ENCODE data around the gene ZEB1. TPM values are rescaled to one million over a fixed set of nuclear protein-coding genes. Genes with fewer than 3 reads are reported as not detected.

ZEB1 gene
- total and polyA plus RNA-seq, 10 of the 15 experiments (the other 5 are each of a cell fraction or from before 2014, with no cell fraction given), result 10.4 to 35.6 (median 24.5) TPM

DNA sequence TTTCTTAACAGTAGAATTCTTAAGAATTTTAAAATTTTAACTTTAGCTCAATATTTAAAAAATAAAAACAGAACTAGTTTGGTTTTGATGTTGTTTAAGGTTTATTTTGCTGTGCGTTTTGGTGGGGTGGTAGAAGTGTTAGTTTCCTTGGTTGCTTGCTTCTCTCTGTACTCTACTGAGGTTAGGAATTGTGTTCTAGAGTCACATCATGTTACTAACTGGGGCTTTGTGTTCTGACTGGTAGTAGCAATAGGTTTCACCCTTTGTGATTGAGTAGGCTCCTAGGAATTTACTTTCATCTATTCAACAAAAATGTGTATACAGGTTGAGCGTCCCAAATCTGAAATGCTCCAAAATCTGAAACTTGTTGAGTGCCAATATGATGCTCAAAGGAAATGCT, 99.5 kb downstream of the ZEB1 start (continued):
- TF ChIP-seq POLR2A (IDR thresholded peaks at IDR 0.05; ENCODE audit: low read depth, low read length) (no peak), PRDM15 (CRISPR knock-in tag; IDR thresholded peaks at IDR 0.05) (no peak)

DNA sequence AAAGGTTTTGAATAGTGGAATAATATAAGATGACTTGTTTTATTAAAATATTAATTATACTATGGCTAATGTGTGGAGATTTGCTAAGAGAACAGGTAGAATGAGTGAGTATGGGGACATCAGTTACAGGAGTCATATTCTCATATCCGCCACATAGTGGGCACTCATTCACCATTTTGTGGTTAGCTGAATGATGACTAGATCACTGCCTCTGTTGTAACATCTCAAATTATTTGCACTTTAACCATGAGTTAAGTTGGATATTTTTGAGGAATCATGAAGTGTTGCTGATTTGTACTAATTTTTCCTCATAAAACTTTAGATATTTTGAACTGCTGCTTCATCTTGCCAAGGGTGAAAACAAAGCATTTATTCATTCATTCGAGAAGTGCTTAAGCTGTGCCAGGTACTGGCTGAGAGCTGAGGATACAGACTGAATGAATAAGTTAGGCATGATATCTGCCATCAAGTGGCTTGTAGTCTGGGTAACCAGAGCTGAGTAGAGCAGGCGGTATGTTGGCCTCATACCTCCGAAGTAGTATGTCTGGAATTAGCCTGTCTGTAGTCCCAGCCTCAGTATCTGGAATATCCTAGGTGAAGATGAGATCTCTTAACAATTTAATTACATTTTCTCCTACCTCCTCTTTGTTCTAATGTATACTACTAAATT, 100.5 kb downstream of the ZEB1 start:
- no peak for ATAC-seq
- H4K20me1 ChIP-seq (ENCODE audit: control insufficient read depth, insufficient read depth), result no peaks in the 10 kb centered on the region
- FAIRE-seq, result no peak
- H3K4me3 ChIP-seq, result no peak overlapping the region
- in situ Hi-C loops (cut with MboI) (no loop called here), intact Hi-C loops (cut with micrococcal nuclease; ENCODE audit: unreplicated experiment) (no loop called here)
- 86% methylated on average over 4 of the region's 4 CpGs for WGBS (ENCODE audit: insufficient coverage, insufficient replicate concordance, low lambda C conversion rate, missing lambda C conversion rate)
- no TSS peak for BruUV-seq (replicated peaks)
- RAD21 ChIA-PET (ENCODE audit: unreplicated experiment), result no interaction called here
- DNase-seq (ENCODE audit: low read depth, low spot score), result no peak
- no peak overlapping the region for H3K27ac ChIP-seq (ENCODE audit: control insufficient read depth, insufficient read depth)
- CTCF ChIA-PET, result no interaction called here
- no peak overlapping the region for H2AFZ ChIP-seq (ENCODE audit: control insufficient read depth, low read depth, low read length)
- no peak overlapping the region for H3K9ac ChIP-seq (ENCODE audit: control insufficient read depth, insufficient read depth, low read length)
- SMC1A ChIA-PET (ENCODE audit: uncharacterized antibody, unreplicated experiment), result interaction anchor here (1.0 to 1.6 kb wide), 2 partner anchors 25 to 62 kb away, joined by 3 to 4 read pairs; no protein-coding TSS in a partner anchor
- POLR2A ChIA-PET, result interaction anchor here (1.3 kb wide), 1 partner anchor 9 kb away, joined by 5 read pairs; no protein-coding TSS in a partner anchor
- H3K4me2 ChIP-seq (ENCODE audit: control insufficient read depth, insufficient read depth), result no peak overlapping the region
- H3K27me3 ChIP-seq (replicated peaks in 1 of 2; ENCODE audit: control insufficient read depth in 2 of 2, insufficient read depth in 2 of 2, low read length in 1 of 2), result no peaks in the 10 kb centered on the region
- peaks cover 61% of the 10 kb centered on the region for H3K79me2 ChIP-seq (ENCODE audit: control insufficient read depth, insufficient read depth, low read length)
- no peaks in the 10 kb centered on the region for H3K4me1 ChIP-seq (ENCODE audit: control insufficient read depth, insufficient read depth, low read length)
- H3K9me3 ChIP-seq (replicated peaks; ENCODE audit: control insufficient read depth, insufficient read depth, low read length), result peaks cover 6% of the 10 kb centered on the region
- no peaks in the 10 kb centered on the region; a peak in 1 of 4 replicates for H3K36me3 ChIP-seq (ENCODE audit: control insufficient read depth in 2 of 2, insufficient read depth in 2 of 2, low read length in 1 of 2)
- TF ChIP-seq PML (IDR thresholded peaks at IDR 0.05; ENCODE audit: low read length) (no peak), YY1 (IDR thresholded peaks at IDR 0.05; ENCODE audit: low read depth, low read length) (no peak), GATAD2B (conservative IDR thresholded peaks at IDR 0.05; ENCODE audit: low read depth) (no peak), SMC3 (IDR thresholded peaks at IDR 0.05; ENCODE audit: borderline replicate concordance, low read length) (no peak), PBX3 (IDR thresholded peaks at IDR 0.05; ENCODE audit: insufficient replicate concordance, low read depth, low read length) (no peak), YBX1 (IDR thresholded peaks at IDR 0.05) (no peak), SP1 (IDR thresholded peaks at IDR 0.05; ENCODE audit: low read depth, low read length) (no peak), IRF4 (IDR thresholded peaks at IDR 0.05; ENCODE audit: low read depth, low read length) (no peak), TCF7 (IDR thresholded peaks at IDR 0.05; ENCODE audit: borderline replicate concordance) (no peak), PAX8 (IDR thresholded peaks at IDR 0.05) (no peak), PAX5 (IDR thresholded peaks at IDR 0.05; ENCODE audit: borderline replicate concordance, low read depth, low read length) (no peak), RFX5 (IDR thresholded peaks at IDR 0.05; ENCODE audit: low read depth, low read length) (no peak), ZNF274 (IDR thresholded peaks at IDR 0.05; ENCODE audit: insufficient read depth, insufficient read length) (no peak), ZNF384 (IDR thresholded peaks at IDR 0.05; ENCODE audit: borderline replicate concordance, low read depth, low read length) (no peak), LARP7 (IDR thresholded peaks at IDR 0.05) (no peak)
- TF ChIP-seq, protein P1, sequence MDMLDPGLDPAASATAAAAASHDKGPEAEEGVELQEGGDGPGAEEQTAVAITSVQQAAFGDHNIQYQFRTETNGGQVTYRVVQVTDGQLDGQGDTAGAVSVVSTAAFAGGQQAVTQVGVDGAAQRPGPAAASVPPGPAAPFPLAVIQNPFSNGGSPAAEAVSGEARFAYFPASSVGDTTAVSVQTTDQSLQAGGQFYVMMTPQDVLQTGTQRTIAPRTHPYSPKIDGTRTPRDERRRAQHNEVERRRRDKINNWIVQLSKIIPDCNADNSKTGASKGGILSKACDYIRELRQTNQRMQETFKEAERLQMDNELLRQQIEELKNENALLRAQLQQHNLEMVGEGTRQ (IDR thresholded peaks at IDR 0.05; ENCODE audit: borderline replicate concordance, low read depth, low read length), result no peak
